HepG2 (cell line): Measurements from ENCODE around the gene HSD3B7. TPM values are rescaled to one million over a fixed set of nuclear protein-coding genes. Genes with fewer than 3 reads are reported as not detected.

Source experiments
- AFF4 ChIP-seq: sonication (generic); formaldehyde crosslinking; IDR thresholded peaks from 2 replicates; pipeline ENCODE4 v1.4.0; 2020; ENCODE audit warnings: missing genetic modification reagents
- AHR ChIP-seq: IDR thresholded peaks from 2 replicates; pipeline ENCODE4 v1.6.1; 2018; ENCODE audit warnings: missing genetic modification reagents, missing compliant biosample characterization
- ATRX ChIP-seq: sonication (generic); formaldehyde crosslinking; IDR thresholded peaks from 2 replicates; pipeline ENCODE4 v1.4.0; 2020; ENCODE audit warnings: missing genetic modification reagents, borderline replicate concordance
- DPF2 ChIP-seq: sonication (generic); formaldehyde crosslinking; IDR thresholded peaks from 2 replicates; pipeline ENCODE4 v1.4.0; 2020; ENCODE audit warnings: mild to moderate bottlenecking, low read depth, missing genetic modification reagents, borderline replicate concordance
- JARID2 ChIP-seq: sonication (generic); formaldehyde crosslinking; IDR thresholded peaks from 2 replicates; pipeline ENCODE4 v1.8.1; 2023; ENCODE audit warnings: missing genetic modification reagents, inconsistent platforms; ENCODE audit not compliant: insufficient replicate concordance
- MAZ ChIP-seq, 2 experiments: sonication (generic) in 1 of 2; formaldehyde crosslinking in 1 of 2; IDR thresholded peaks; 2 replicates each; pipeline versions ENCODE4 v1.5.0 to v1.6.1; 2012 to 2020; ENCODE audit warnings: low read depth in 2 of 2, mild to moderate bottlenecking in 2 of 2, borderline replicate concordance in 1 of 2, improper control_type of control experiment in 1 of 2, low read length in 1 of 2, missing genetic modification reagents in 1 of 2, moderate library complexity in 1 of 2
- MBD4 ChIP-seq: IDR thresholded peaks from 2 replicates; pipeline ENCODE4 v1.6.1; 2012; ENCODE audit warnings: low read length, inconsistent platforms, borderline replicate concordance
- MTERF4 ChIP-seq: sonication (generic); formaldehyde crosslinking; IDR thresholded peaks from 2 replicates; pipeline ENCODE4 v1.8.0; 2023; ENCODE audit warnings: mild to moderate bottlenecking, missing genetic modification reagents
- PLSCR1 ChIP-seq: sonication (generic); formaldehyde crosslinking; IDR thresholded peaks from 2 replicates; pipeline ENCODE4 v1.5.0; 2020; ENCODE audit warnings: missing genetic modification reagents, mild to moderate bottlenecking, borderline replicate concordance
- RARA ChIP-seq: IDR thresholded peaks from 2 replicates; pipeline ENCODE4 v1.6.1; 2016; ENCODE audit warnings: missing genetic modification reagents, missing compliant biosample characterization
- REL ChIP-seq: sonication (generic); formaldehyde crosslinking; conservative IDR thresholded peaks from 2 replicates; pipeline ENCODE4 v1.8.0; 2022; ENCODE audit warnings: mild to moderate bottlenecking, missing genetic modification reagents, moderate library complexity
- RFX3 ChIP-seq: IDR thresholded peaks from 2 replicates; pipeline ENCODE4 v1.6.1; 2016; ENCODE audit warnings: missing biosample characterization, missing genetic modification reagents
- SP5 ChIP-seq: IDR thresholded peaks from 2 replicates; pipeline ENCODE4 v1.6.1; 2016; ENCODE audit warnings: low read depth, borderline replicate concordance
- TBX3 ChIP-seq: fragments of 450-650 bp; IDR thresholded peaks from 2 replicates; pipeline ENCODE4 v1.6.1; 2017; ENCODE audit warnings: antibody characterized with exemption, mild to moderate bottlenecking, inconsistent platforms, borderline replicate concordance
- TFAP4 ChIP-seq: sonication (generic); IDR thresholded peaks from 2 replicates; pipeline ENCODE4 v1.6.1; 2016; ENCODE audit warnings: low read depth, borderline replicate concordance
- YEATS2 ChIP-seq: sonication (generic); formaldehyde crosslinking; IDR thresholded peaks from 2 replicates; pipeline ENCODE4 v1.4.0; 2020; ENCODE audit warnings: missing genetic modification reagents, borderline replicate concordance
- ZNF704 ChIP-seq: sonication (generic); formaldehyde crosslinking; IDR thresholded peaks from 2 replicates; pipeline ENCODE4 v1.8.1; 2023; ENCODE audit warnings: mild to moderate bottlenecking, inconsistent platforms, moderate library complexity, missing genetic modification reagents, borderline replicate concordance
- ZNF724P ChIP-seq: sonication (generic); formaldehyde crosslinking; IDR thresholded peaks from 2 replicates; pipeline ENCODE4 v1.8.0; 2022; ENCODE audit warnings: missing genetic modification reagents, borderline replicate concordance
- ZNF772 ChIP-seq: sonication (generic); formaldehyde crosslinking; IDR thresholded peaks from 2 replicates; pipeline ENCODE4 v1.5.0; 2020; ENCODE audit warnings: mild to moderate bottlenecking, missing genetic modification reagents
- ZNF839 ChIP-seq: sonication (generic); formaldehyde crosslinking; IDR thresholded peaks from 2 replicates; pipeline ENCODE4 v1.4.0; 2020; ENCODE audit warnings: missing genetic modification reagents, mild to moderate bottlenecking, borderline replicate concordance
- polyA plus RNA-seq, 8 experiments: library from polyadenylated mRNA; depleted of rRNA in 3 of 8; stranded (reverse) in 7 of 8; unstranded in 1 of 8; fragments of >200 nt; fragmentation: Illumina TruSeq in 4 of 8; extraction: Trizol in 4 of 8; gene quantifications; 2 replicates each; pipeline versions ENCODE4 v1.2.1 to v1.2.3, GENCODE V29; 2011 to 2016; ENCODE audit warnings: low read depth in 4 of 8, missing spikeins in 1 of 8, mixed read lengths in 1 of 8; ENCODE audit not compliant: insufficient read depth in 1 of 8
- total RNA-seq, 5 experiments: library from RNA; depleted of rRNA; stranded (reverse); fragments of >200 nt; fragmentation: Illumina TruSeq; extraction: Trizol; gene quantifications; 2 replicates each; pipeline ENCODE4 v1.2.3, GENCODE V29; 2016; ENCODE audit warnings: low read depth in 1 of 5

HSD3B7 gene
- total and polyA plus RNA-seq, 2 of the 13 experiments (the other 11 are each of a cell fraction or from before 2014, with no cell fraction given), result 32.9 to 69.7 TPM

GRCh38 chr16:30997725-30998711 lies 13.0 kb downstream of the HSD3B7 start (continued):
- TF ChIP-seq AFF4 (CRISPR knock-in tag) (no peak; the same call in none of the 2 replicates), YEATS2 (0 out of 2 replicates have a peak, but pooled peaks have one; percentile 13), ZNF724P (CRISPR knock-in tag) (no peak), RFX3 (peak; percentile 26; the same call in 1 of the 2 replicates), TBX3 (no peak), TFAP4 (no peak), MTERF4 (CRISPR knock-in tag) (0 out of 2 replicates have a peak, but pooled peaks have one; percentile 73), ZNF772 (0 out of 2 replicates have a peak, but pooled peaks have one; percentile 53), SP5 (CRISPR knock-in tag) (no peak), JARID2 (CRISPR knock-in tag) (no peak), ATRX (CRISPR knock-in tag) (no peak), MAZ (IDR thresholded peaks at IDR 0.05; ENCODE audit: borderline replicate concordance, low read depth, low read length) (no peak), MAZ (CRISPR knock-in tag; IDR thresholded peaks at IDR 0.05; ENCODE audit: low read depth) (peak; percentile 17), AHR (0 out of 2 replicates have a peak, but pooled peaks have one; percentile 9), ZNF704 (CRISPR knock-in tag) (no peak), ZNF839 (CRISPR knock-in tag) (no peak), MBD4 (no peak), DPF2 (CRISPR knock-in tag) (no peak), REL (CRISPR knock-in tag) (no peak), PLSCR1 (CRISPR knock-in tag) (no peak), RARA (CRISPR knock-in tag) (peak; percentile 24)
